Stimulated activated CD8-positive, alpha-beta memory T cell treated with anti-CD3 and anti-CD28 coated beads, Interleukin-12 subunit alpha, Interleukin-12 subunit beta, amount 100 ng/mL, for 1 hour (primary cell): Measurements from ENCODE around the gene ATP6V1C2.
A peak's percentile ranks its signal among the peaks of the same experiment; 100 is the strongest.
"Not testable (repeated sequence)": the region's sequence is repeated elsewhere in the genome, so short reads cannot be mapped to it uniquely, and the experiment has no call there.

ENCODE experiments used
- DNase-seq: peaks from one replicate; pipeline ENCODE4 v3.0.0-alpha.2; 2020; ENCODE audit warnings: low read depth

ATP6V1C2 gene

DNA sequence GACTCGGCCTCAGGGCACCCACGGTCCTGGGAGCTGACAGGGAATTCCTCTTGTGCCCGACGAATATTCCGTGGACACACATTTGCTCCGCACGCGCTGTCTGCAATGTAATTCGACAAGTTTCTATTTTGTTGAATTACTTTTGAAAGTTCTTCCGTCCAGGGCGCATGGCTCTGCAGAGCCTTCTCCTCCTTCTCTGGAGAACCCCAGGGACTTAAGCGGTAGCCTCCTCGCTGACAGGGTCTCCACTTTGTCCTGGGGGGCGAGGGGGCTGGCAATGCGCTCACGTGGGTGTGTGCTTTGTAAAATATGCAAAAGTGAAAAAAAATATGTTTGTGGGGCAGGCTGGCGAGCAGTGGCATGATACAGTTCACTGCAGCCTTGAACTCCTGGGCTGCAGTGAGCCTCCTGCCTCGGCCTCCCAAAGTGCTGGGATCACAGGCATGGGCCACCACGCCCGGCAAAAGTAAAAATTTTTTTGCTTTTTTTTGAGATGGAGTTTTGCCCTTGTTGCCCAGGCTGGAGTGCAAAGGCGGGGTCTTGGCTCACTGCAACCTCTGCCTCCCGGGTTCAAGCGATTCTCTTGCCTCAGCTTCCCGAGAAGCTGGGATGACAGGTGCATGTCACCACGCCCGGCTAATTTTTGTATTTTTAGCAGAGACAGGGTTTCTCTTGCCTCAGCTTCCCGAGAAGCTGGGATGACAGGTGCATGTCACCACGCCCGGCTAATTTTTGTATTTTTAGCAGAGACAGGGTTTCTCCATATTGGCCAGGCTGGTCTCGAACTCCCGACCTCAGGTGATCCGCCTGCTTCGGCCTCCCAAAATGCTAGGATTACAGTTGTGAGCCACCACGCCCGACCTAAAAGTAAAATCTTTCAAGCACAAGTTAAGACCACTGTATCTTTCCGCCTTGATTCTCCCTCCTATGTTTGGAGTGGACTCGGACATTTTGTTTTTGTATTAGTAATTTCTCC, 92.0 kb downstream of the ATP6V1C2 start:
- not testable (repeated sequence) for DNase-seq

DNA sequence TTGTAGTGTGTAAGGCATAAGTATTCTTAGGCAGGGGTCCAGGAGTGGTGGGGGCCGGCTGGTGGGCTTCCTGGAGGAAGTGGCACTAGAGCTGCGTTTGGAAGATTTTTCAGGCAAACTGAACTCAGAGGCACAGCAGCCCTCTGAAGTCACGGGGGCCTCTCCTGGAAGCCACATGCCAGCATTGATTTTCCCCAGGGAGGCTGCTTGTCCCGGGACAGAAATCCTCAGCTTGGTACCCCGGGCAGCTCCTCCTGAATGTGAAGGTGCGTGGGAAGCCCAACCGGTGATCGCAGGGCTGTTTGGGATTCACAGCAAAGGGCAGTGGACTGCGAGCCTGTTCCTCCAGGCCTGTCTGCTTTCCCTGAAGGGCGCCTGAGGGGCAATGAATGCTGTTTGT, 92.7 kb downstream of the ATP6V1C2 start:
- DNase-seq = no peak

DNA sequence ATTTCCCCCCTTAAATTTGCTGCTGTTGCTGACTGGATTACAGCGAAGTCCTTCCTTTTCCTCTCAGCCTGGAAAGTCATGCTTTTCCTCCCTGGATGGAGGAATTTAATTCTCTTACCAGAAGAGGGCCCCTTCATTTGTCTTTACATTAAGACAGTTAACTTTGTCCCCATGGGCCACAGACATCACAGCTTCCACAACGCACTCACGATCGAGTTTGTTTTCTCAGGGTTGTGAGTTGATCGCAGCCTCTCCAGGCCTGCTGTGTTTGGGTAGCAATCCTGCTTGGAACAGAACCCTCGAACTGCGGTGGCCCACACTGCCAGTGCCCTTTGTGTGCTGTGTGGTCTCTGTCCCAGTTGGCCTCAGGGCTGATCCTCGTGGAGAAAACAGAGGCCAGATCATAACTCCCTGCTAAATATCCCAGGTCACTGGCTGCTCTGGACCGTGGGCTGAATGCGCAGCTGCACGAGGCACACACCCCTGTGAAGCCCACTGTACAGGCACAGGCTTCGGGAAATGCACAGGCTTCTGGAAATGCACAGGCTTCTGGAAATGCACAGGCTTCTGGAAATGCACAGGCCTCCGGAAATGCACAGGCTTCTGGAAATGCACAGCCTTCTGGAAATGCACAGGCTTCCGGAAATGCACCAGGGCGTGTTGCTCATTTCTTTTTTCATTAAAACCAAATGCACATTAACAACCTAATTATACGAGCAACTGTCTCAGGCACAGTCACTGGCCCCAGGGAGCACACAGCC, 93.3 kb downstream of the ATP6V1C2 start:
- no peak for DNase-seq

DNA sequence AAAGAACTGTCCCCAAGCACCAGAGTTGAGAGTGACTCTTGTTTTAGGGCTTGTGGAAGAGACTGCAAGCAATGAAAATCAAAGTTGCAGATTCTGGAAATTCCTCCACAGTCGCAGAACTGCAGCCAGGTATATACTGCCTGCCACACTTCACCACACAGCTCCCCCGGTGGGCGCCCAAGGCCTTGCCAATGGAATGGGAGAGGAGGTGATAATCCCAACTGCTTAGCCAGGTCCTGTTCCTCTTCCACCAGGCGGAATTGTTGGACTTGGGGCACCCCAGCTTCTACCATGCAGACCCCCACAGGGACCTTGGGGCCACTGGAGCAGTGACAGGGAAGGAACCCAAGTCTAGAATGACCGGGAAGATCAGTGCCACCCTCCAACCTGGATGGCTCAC, 96.0 kb downstream of the ATP6V1C2 start:
- no peak for DNase-seq

DNA sequence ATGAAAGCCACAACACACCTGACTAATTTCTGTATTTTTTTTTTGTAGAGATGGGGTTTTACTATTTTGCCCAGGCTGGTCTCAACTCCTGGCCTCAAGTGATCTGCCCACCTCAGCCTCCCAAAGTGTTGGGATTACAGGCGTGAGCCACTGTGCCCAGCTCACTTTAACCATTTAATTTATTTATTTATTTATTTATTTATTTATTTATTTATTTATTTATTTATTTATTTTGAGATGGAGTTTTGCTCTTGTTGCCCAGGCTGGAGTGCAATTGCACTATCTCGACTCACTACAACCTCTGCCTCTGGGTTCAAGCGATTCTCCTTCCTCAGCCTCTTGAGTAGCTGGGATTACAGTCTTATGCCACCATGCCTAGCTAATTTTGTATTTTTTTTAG, 96.9 kb downstream of the ATP6V1C2 start:
- not testable (repeated sequence) for DNase-seq

DNA sequence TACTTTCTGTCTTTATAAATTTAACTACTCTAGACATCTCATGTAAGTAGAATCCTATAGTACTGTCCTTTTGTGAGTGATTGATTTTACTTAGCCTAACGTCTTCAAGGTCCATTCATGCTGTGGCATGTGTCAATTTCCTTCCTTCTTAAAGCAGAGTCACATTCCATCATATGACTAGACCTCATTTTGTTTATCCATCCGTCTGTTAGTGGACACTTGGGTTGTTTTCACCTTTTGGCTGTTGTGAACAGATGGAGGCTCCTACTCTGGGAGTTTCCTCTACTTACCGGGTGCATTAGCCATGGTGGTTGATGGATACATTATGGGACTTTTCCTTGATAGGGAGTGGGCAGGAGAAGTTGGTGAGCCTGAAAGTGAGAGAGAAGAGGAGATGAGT, 97.6 kb downstream of the ATP6V1C2 start:
- no peak for DNase-seq

DNA sequence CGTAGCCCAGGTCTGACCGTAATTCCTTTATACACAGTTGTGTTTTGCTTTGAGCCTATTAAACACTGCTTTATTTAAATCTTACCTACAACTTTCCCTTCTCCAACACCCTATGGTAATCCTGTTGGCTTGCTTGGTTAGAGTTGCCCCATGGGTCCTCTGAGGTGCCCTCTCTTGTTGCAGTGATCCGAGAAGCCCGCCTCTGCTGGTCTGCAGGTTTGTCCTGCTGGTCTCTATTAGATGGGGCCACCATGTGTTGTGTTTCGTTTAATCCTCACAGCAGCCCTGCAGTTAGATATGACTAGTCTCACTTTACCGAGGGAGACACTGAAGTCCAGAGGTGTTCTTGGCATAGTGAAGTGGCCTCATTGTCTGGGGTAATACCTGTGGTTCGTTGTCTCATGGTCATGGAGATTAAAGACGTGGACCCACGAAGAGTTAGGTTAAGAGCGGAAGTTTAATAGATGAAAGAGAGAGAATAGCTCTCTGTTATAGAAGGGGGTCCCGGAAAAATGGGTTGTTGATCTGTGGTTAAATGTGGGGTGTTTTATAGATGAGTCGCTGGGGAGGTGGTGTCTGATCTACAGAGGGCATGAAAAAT, 98.4 kb downstream of the ATP6V1C2 start:
- no peak for DNase-seq

DNA sequence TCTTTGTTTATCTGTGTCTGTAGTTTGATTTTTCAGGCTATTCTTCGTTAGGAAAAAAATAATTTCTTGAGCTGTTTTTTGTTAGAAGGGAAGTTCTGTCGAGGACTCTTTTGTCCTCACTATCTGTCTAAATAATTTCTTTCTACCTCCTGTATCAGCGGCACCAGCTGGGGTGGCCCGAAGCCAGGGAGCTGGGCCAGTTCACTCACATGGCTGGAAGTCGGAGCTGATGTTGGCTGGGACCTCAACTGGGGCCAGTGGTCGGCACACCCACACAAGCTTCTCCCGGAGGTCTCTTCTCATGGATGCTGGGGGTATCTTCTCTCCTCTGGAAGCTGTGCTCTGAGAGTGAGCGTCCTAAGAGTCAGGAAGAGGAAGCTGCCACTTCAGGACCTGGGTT, 99.1 kb downstream of the ATP6V1C2 start:
- DNase-seq = no peak

DNA sequence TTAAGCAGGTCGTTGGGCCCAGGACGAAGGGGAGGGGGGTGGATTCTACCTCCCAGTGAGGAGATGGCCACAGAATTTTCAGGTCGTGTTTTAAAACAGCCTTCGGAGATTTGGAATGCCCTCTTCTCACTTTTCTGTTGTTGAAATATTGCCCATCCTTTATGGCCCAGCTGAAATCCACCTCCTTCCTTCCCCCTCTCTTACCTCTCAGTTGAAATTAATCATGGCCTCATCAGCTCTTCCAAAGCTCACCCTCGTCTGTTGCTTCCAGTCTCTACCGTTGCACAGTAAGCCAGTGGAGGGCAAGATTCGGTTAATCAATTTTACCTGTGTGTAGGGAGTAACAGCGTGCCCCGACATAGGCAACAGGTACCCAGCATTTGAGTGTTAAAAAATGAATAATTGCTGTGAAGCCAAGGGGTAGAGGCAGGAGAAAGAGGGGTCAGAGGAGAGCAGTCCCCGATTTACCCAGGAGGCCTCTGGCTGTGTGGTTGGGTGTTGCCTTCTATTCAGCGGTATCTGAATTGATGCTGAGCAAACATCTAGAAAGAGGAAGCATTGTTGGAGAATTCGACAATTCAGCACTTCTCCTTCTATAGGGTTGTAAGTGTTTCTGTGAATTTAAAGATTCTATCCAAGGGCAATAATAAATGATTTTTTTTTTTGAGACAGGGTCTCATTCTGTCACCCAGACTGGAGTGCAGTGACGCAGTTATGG, 99.7 kb downstream of the ATP6V1C2 start:
- no peak for DNase-seq

DNA sequence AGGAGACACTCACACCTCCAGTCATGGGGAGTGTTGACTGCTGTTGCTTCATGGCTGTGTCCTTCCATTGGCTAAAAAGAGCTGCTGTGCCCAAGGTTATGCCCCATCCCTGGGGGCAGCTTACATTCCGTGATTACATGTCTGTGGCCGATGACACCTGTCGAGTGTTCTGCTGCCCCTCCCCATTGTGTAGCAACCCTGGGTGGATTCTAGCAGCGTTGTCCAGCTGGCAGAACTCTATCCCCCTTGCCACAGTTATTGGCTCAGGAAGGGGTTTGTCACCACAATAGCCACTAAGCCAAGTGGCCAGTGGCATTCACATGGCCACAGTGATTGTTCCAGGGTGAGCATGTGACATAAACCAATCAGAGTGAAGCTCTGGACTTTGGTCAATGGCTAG, 102.8 kb downstream of the ATP6V1C2 start:
- no peak for DNase-seq

DNA sequence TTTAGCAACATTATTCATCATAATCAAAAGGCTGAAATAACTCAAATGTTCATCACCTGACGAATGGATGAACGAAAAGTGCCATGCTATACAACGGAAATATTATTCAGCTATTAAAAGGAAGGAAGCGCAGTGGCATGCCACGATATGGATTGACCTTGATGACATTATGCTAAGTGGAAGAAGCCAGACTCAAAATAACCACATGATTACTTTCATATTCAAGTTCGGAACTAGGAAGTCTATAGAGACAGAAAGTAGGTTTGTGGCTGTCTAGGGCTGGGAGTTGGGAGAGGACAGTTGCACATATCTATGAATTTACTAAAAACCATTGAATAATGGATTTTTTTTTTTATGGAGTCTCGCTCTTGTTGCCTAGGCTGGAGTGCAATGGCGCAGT, 104.6 kb downstream of the ATP6V1C2 start:
- DNase-seq = no peak

DNA sequence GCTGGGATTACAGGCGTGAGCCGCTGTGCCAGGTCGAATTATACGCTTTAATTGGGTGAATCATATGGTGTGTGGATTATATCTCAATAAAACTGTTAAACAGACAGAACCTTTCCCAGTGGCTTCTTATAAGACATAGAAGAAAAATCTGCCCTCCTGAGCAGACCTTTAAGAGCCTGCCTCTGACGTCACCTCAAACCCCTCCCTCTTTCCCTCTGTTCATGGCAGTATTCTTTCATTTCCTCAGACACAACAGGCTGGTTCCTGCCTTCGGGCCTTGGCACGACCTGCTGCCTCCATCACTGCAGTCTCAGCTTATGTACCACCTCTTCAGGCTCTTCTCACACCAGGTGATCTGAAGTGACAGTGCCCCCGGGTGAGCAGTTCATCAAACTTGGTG, 105.2 kb downstream of the ATP6V1C2 start:
- DNase-seq = no peak

DNA sequence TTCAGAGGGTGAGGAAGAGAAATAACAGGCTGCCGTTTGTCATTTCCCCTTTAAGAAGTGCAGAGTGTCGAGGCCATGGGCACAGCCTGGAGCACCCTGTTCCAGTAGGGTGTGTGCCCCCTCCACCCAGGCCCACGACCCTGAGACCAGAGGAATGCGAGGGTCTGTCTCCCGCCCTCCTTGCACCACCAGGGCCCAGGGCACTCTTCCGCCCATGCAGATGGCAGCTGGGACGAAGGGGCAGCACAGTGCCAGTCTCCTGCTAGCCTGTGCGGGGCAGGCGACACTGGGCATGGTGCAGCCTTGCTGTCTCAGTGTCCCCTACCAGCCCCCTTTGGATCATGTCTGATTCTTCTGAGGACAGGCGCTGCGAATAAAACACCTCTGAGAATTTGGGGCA, 106.9 kb downstream of the ATP6V1C2 start:
- no peak for DNase-seq

DNA sequence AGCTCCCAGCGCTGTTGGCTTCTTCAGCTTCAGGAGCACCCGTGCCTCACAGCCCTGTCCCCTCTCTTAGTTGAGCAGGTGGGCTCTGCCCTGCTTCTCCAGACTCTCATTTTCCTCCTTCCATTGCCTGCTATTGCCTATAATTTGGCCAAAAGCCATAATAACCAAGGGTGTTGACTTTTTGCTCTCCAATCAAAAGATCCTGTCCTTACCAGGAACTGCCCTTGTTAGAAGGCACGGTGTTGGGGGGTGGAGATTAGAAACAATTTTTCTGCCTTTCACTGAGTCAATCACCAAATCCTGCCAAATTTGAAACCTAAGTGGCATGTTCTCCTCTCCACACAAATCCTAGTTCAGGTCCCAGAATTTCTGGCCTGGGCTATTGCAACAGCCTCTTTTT, 107.9 kb downstream of the ATP6V1C2 start:
- DNase-seq = no peak

DNA sequence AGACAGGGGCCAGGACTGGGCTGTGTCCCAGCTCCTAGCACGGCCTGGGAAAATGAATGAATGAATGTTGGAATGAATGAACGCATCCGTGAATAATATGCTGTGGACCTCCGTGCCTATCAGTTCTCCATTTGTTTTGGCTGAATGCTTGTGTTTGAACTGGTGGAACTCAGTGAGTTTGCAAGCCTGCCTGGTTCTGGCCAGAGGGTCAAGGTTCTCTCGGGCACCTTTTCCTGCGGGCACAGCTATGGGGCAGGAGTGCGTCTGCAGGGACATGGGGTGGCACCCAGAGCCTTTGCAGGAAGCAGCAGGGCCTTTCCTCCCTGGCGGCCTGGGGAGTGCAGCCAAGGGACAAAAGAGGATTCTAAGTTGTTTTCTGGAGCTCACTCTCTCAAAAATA, 108.8 kb downstream of the ATP6V1C2 start:
- no peak for DNase-seq

DNA sequence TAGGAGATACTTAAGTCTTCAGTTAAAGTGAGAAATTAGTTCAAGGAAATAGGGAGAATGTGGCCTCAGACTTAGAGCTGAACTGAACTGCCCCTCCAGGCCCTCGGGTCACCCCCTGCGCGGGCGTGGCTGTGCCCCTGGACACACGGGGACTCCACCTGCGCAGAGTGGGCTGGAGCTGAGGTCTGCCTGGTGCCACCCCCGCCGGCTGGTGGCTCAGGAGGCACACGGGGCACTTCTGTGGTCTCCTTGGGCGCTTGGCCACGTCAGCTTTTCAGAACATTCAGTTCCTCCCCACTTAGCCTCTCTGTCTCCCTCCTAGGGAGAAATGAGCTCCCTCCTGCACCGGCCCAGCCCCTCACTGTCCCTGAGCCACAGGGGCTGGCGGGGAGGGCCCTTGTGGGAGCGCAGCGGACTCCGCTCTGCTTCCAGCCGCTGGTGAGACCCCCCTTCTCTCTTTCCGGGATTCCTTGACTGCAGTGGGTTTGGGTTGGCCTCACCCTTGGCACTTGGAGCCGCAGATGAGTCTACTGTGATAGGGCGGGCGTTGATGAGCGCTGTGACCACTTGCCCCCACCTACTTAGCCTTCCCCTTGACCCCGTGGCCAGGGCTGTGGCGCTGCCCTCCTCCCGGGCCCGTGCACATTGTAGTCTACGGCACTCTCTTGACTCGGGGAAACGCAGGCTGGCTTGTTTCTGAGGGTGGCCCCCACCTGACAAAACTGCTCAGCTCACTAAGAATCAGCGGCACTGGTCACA, 109.4 kb downstream of the ATP6V1C2 start:
- DNase-seq = no peak

DNA sequence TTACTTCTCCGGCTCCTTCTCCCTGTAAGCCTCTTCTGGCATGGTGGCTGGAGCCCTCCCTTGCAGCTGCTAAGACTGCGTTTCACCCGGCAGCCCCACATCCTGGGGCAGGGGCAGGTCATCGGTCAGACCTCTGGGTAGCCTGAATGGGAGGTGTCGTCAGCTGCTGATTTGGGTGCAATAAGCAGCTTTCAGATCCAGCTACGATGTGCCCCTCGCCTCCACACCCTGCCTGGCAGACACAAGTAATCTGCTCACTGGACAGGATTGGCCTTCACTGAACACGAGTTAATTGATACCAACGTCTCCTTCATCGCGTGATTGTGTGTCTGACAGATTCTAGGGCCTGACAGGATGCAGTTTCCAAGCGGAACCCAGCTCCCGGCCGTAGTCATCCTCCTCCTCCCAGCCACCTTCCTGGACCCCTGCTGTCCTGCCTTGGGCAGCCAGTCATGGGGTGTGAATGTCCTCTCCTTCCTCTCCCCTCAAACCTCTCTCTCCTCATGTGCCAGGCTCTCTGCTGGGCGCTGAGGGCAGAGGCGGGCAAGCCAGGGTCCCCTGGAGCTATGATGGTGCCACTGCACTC, 110.1 kb downstream of the ATP6V1C2 start:
- DNase-seq = no peak

DNA sequence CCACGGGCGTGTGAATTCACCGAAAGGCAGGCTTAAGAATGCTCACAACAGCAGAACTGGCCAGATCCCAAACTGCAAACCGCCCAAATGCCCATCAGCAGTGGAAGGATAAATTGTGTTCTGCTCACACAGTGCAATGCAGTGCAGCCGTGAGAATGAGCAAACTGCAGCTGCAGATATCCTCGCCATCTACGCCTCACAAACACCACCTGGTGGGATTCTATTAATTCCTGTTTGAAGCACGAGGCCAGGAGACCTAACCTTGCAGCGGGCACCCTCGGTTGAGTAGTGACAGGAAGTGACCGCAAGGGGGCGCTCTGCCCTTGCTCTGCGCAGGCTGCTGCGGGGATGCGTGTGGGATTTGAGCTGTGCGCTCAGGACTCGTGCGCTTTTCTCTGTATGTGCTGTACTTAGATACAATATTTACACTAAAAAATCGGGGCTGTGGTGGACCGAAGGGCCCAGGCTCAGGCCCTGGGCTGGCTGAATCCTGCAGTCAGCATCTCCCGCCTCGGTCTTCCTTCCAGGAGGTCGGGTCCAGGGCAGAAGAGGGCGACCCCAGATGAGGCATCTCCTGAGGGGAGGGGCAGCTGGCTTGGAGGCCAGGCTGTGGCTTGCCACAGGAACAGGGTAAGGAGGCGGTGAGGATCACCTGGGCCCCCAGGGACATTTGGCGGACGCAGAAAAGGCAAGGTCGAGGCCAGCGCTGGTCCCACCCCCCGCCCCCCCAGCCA, 110.9 kb downstream of the ATP6V1C2 start:
- DNase-seq = peak; percentile 67

DNA sequence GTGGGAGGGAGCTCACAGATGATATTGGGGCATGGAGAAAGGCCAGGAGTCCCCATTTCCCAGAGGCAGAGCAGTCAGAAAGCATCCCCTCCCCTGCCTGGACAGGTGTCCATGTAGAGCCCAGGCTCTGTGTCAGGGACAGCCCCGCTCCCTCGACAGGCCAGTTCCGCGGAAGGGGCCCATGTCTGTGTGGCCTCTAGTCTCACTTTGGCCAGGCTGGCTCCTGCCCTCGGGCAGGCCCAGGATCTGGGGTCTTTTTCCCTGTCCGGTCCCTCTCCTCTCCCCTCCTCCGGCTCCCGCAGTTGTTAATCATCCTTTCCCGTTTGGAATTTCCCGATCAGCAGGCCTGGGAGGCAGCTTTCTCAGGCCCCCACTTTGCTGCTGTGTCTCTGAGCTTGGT, 111.6 kb downstream of the ATP6V1C2 start:
- DNase-seq = no peak

DNA sequence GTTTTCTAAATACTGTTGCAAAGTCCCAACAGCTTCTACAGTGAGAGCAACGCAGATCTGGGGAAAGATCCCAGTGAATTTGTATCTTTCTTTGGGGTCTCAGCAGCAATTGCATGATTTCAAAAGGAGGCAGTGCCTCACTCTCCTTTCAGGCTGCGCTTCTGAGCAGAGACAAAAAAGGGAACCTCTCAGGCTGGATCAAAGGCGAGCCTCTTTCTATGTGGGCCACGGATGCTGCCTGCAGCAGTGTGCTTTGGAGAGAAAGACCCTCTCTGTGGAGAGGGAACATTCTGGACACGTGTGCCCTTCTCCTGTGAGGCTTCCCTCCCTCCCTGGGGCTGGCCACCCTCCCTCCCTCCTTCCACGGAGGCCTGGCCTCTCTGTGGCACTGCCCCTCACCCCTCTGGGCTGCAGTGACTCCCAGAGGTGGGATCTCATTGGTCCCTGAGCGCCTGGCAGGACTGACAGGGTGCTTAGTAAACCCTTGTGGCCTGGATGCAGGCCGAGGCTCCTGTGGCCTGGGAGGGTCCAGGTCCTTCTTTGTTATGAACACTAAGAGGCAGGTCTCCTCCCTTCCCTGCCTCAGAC, 112.7 kb downstream of the ATP6V1C2 start:
- no peak for DNase-seq
